Suprapubic skin (tissue), 4 donors: ENCODE results near the gene HPCAL1.

ENCODE experiments used
- EP300 ChIP-seq: sonication (generic); formaldehyde crosslinking; IDR thresholded peaks from one replicate; pipeline ENCODE4 v1.6.1; 2017; ENCODE audit warnings: antibody characterized with exemption
- POLR2A ChIP-seq, 2 donors: fragments of 450-650 bp; IDR thresholded peaks; one replicate each; pipeline ENCODE4 v1.6.1; 2017; ENCODE audit warnings: antibody characterized with exemption in 2 of 2, mild to moderate bottlenecking in 2 of 2, moderate library complexity in 2 of 2
- POLR2AphosphoS5 ChIP-seq, 3 donors: sonication (generic); formaldehyde crosslinking; IDR thresholded peaks; one replicate each; pipeline ENCODE4 v1.6.1; 2017; ENCODE audit warnings: antibody characterized with exemption in 3 of 3
- TF ChIP-seq, protein P1 (sequence below), 2 donors: fragments of 200-600 bp in 1 of 2; fragments of 450-650 bp in 1 of 2; sonication (generic) in 1 of 2; IDR thresholded peaks; one replicate each; pipeline ENCODE4 v1.5.1; 2016 to 2019; ENCODE audit warnings: antibody characterized with exemption in 2 of 2, mild to moderate bottlenecking in 1 of 2, moderate library complexity in 1 of 2

DNA sequence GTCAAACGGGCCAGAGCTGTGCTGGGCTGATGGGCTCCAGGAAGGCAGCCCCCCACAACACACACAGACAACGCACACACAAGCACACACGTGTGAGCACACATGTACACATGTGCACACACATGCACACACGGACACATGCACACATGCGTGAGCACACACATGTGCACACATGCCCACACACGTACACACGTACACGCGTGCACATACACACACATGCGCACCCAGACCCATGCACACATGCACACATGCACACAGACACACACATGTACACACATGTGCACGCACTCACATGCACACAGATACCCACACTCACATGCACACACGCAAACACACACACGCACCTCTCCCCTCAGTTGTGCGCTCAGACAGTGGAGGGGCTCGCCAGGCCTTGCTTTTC, 31.2 kb upstream of the HPCAL1 start:
- TF ChIP-seq, protein P1, sequence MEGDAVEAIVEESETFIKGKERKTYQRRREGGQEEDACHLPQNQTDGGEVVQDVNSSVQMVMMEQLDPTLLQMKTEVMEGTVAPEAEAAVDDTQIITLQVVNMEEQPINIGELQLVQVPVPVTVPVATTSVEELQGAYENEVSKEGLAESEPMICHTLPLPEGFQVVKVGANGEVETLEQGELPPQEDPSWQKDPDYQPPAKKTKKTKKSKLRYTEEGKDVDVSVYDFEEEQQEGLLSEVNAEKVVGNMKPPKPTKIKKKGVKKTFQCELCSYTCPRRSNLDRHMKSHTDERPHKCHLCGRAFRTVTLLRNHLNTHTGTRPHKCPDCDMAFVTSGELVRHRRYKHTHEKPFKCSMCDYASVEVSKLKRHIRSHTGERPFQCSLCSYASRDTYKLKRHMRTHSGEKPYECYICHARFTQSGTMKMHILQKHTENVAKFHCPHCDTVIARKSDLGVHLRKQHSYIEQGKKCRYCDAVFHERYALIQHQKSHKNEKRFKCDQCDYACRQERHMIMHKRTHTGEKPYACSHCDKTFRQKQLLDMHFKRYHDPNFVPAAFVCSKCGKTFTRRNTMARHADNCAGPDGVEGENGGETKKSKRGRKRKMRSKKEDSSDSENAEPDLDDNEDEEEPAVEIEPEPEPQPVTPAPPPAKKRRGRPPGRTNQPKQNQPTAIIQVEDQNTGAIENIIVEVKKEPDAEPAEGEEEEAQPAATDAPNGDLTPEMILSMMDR (IDR thresholded peaks at IDR 0.05), result no peak
- TF ChIP-seq POLR2A (IDR thresholded peaks at IDR 0.05), result no peak
- TF ChIP-seq EP300, result no peak
- no peak for TF ChIP-seq POLR2AphosphoS5 (IDR thresholded peaks at IDR 0.05)
